Mesenchymal stem cell (in vitro differentiated cells and primary cell): Measurements from ENCODE around the gene FAM124B.

Experiments used
- DNase-seq: peaks from one replicate; pipeline ENCODE4 v3.0.0-alpha.2; 2013
- H2AFZ ChIP-seq: one replicate; pipeline ENCODE4 v1.6.1; 2013; ENCODE audit warnings: low read depth, mild to moderate bottlenecking, control low read depth, inconsistent platforms, low read length, moderate library complexity
- H2AK5ac ChIP-seq: 2 replicates; pipeline ENCODE4 v1.6.1; 2013; ENCODE audit warnings: low read length, moderate library complexity, mild to moderate bottlenecking, inconsistent platforms; ENCODE audit not compliant: severe bottlenecking
- H2BK120ac ChIP-seq: one replicate; pipeline ENCODE4 v1.6.1; 2013; ENCODE audit warnings: low read depth, mild to moderate bottlenecking, inconsistent platforms, low read length, moderate library complexity
- H2BK12ac ChIP-seq, 2 experiments: one replicate each; pipeline ENCODE4 v1.6.1; 2013; ENCODE audit warnings: inconsistent platforms in 2 of 2, low read length in 2 of 2, mild to moderate bottlenecking in 2 of 2, moderate library complexity in 2 of 2, control low read depth in 1 of 2
- H2BK15ac ChIP-seq: one replicate; pipeline ENCODE4 v1.6.1; 2013; ENCODE audit warnings: mild to moderate bottlenecking, low read depth, inconsistent platforms; ENCODE audit not compliant: poor library complexity, severe bottlenecking
- H2BK5ac ChIP-seq: 2 replicates; pipeline ENCODE4 v1.6.1; 2013; ENCODE audit warnings: low read depth, mild to moderate bottlenecking, low read length, control low read depth, inconsistent platforms; ENCODE audit not compliant: poor library complexity, severe bottlenecking
- H3K14ac ChIP-seq, 2 experiments: one replicate each; pipeline ENCODE4 v1.6.1; 2013; ENCODE audit warnings: inconsistent platforms in 2 of 2, low read length in 2 of 2, control low read depth in 1 of 2, mild to moderate bottlenecking in 1 of 2, moderate library complexity in 1 of 2
- H3K18ac ChIP-seq, 2 experiments: one replicate each; pipeline ENCODE4 v1.6.1; 2013; ENCODE audit warnings: inconsistent platforms in 2 of 2, low read length in 2 of 2, control low read depth in 1 of 2, low read depth in 1 of 2, mild to moderate bottlenecking in 1 of 2
- H3K23ac ChIP-seq, 2 experiments: one replicate each; pipeline ENCODE4 v1.6.1; 2013; ENCODE audit warnings: inconsistent platforms in 2 of 2, low read length in 2 of 2, mild to moderate bottlenecking in 2 of 2, moderate library complexity in 2 of 2, control low read depth in 1 of 2
- H3K27ac ChIP-seq: 2 replicates; pipeline ENCODE4 v1.5.1; 2013; ENCODE audit warnings: mild to moderate bottlenecking, moderate library complexity, low read length, control low read depth, inconsistent platforms; ENCODE audit not compliant: poor library complexity, severe bottlenecking
- H3K27me3 ChIP-seq, 2 experiments: 2 replicates each; pipeline versions ENCODE4 v1.6.1 to v1.7.0; 2013; ENCODE audit warnings: low read length in 2 of 2, mild to moderate bottlenecking in 2 of 2, moderate library complexity in 2 of 2, control low read depth in 1 of 2, inconsistent platforms in 1 of 2; ENCODE audit not compliant: control insufficient read depth in 1 of 2, insufficient read depth in 1 of 2
- H3K36me3 ChIP-seq, 2 experiments: 2 replicates each; pipeline versions ENCODE4 v1.6.1 to v1.7.0; 2013; ENCODE audit warnings: low read length in 2 of 2, control low read depth in 1 of 2, inconsistent platforms in 1 of 2, low read depth in 1 of 2, mild to moderate bottlenecking in 1 of 2; ENCODE audit not compliant: insufficient read depth in 2 of 2, control insufficient read depth in 1 of 2
- H3K4ac ChIP-seq, 2 experiments: one replicate each; pipeline ENCODE4 v1.6.1; 2013; ENCODE audit warnings: inconsistent platforms in 2 of 2, low read length in 2 of 2, mild to moderate bottlenecking in 2 of 2, moderate library complexity in 2 of 2, control low read depth in 1 of 2, low read depth in 1 of 2
- H3K4me1 ChIP-seq: 2 replicates; pipeline ENCODE4 v1.6.1; 2013; ENCODE audit warnings: low read depth, low read length, control low read depth; ENCODE audit not compliant: control insufficient read depth, insufficient read depth
- H3K4me2 ChIP-seq: 2 replicates; pipeline ENCODE4 v1.6.1; 2013; ENCODE audit warnings: low read length, mild to moderate bottlenecking, inconsistent platforms; ENCODE audit not compliant: poor library complexity, severe bottlenecking
- H3K4me3 ChIP-seq, 2 experiments: 2 replicates each; pipeline versions ENCODE4 v1.5.1 to v1.7.0; 2013; ENCODE audit warnings: low read length in 2 of 2, mild to moderate bottlenecking in 2 of 2, control low read depth in 1 of 2, low read depth in 1 of 2; ENCODE audit not compliant: insufficient read depth in 1 of 2
- H3K79me1 ChIP-seq: replicated peaks from 2 replicates; pipeline ENCODE4 v1.6.1; 2013; ENCODE audit warnings: mild to moderate bottlenecking, control low read depth, low read length, inconsistent platforms; ENCODE audit not compliant: poor library complexity, severe bottlenecking
- H3K9ac ChIP-seq: 2 replicates; pipeline ENCODE4 v1.7.0; 2013; ENCODE audit warnings: mild to moderate bottlenecking, low read length, moderate library complexity
- H3K9me3 ChIP-seq: 2 replicates; pipeline ENCODE4 v1.7.0; 2013; ENCODE audit warnings: mild to moderate bottlenecking, low read length; ENCODE audit not compliant: control insufficient read depth
- H4K8ac ChIP-seq: one replicate; pipeline ENCODE4 v1.6.1; 2013; ENCODE audit warnings: inconsistent platforms, mild to moderate bottlenecking, low read length, moderate library complexity
- H4K91ac ChIP-seq: one replicate; pipeline ENCODE4 v1.6.1; 2013; ENCODE audit warnings: mild to moderate bottlenecking, low read length, inconsistent platforms
- WGBS: methylation state at CpG from one replicate; pipeline ENCODE4 v1.1.7; 2013; ENCODE audit warnings: mixed read lengths; 5-methylcytosine and 5-hydroxymethylcytosine counted together

The FAM124B gene

DNA sequence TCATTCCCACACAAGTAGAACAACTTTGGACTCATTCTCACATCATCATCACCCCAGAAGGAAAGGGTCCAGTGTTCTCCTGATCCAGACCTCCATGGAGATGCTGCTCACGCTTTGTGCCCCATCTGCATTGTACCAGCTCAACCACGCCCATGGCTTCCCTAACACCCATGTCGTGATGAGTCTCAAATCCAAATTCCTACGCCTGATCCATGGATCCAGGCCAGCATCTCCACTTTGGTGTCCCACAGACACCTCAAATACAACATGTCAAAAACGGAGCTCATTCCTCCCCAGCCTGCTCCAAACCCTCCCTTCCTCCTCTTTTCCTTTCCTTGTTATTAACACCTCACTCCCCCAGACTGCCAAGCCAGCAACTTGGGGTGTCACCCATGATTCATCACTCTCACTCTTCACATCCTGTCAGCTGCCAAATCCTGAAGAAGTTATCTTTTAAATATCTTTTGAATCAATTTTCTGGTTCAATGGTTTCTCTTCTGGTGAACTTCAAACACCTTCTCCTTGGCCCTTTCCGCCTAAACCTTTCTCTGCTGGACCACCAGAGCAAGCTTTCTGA is 30.2 kb upstream of the FAM124B start:
- H3K14ac ChIP-seq: no peak overlapping the region

DNA sequence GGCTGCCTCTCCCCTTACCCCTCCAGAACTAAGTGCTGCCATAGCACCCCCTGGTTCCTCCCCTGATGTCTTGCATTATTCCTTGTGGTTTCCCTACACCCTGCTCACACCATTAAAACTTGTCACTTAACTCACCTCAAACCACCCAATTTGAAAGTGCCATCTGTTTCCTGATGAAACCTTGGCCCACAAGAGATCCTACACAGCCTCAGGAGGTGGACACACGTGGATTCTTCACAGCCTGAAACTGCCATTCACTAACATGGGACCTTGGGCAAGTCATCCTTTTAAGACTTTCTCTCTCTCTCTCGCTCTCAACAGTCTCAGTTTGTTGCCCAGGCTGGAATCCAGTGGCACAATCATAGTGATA is 27.5 kb upstream of the FAM124B start:
- Histone ChIP-seq H4K91ac (no peak overlapping the region), H3K9ac (no peak overlapping the region), H3K14ac (no peak overlapping the region), H3K27me3 (peaks cover 0 to 11% of the 10 kb centered on the region in 2 experiments), H3K36me3 (no peaks in the 10 kb centered on the region), H3K4me1 (no peaks in the 10 kb centered on the region), H2BK12ac (no peak overlapping the region), H3K4me3 (no peak overlapping the region), H3K23ac (no peak overlapping the region), H3K9me3 (no peaks in the 10 kb centered on the region), H2BK5ac (no peak overlapping the region), H2BK15ac (no peak overlapping the region), H3K4me2 (no peak overlapping the region), H2BK120ac (no peak overlapping the region), H2AFZ (no peak overlapping the region), H3K79me1 (no peaks in the 10 kb centered on the region), H3K18ac (no peak overlapping the region), H3K27ac (no peak overlapping the region), H2AK5ac (no peak overlapping the region), H3K4ac (no peak overlapping the region), H4K8ac (no peak overlapping the region)
- WGBS: 30% methylated on average over 2 of the region's 2 CpGs
- DNase-seq: no peak

More for the DNA sequence above, 30.2 kb upstream of the FAM124B start:
- no peak overlapping the region for H3K4me3 ChIP-seq
- no peak overlapping the region for H3K27ac ChIP-seq
- H3K79me1 ChIP-seq: no peaks in the 10 kb centered on the region
- H2BK5ac ChIP-seq: no peak overlapping the region
- no peak for DNase-seq
- WGBS: 84% methylated on average over 5 of the region's 6 CpGs
- no peak overlapping the region for H3K18ac ChIP-seq
- no peak overlapping the region for H3K4ac ChIP-seq
- no peak overlapping the region for H2BK15ac ChIP-seq
- no peak overlapping the region for H4K8ac ChIP-seq
- no peak overlapping the region for H3K4me2 ChIP-seq
- H3K23ac ChIP-seq: no peak overlapping the region
- no peak overlapping the region for H3K9ac ChIP-seq
- H3K4me1 ChIP-seq: no peaks in the 10 kb centered on the region
- H3K9me3 ChIP-seq: no peaks in the 10 kb centered on the region
- H3K36me3 ChIP-seq: no peaks in the 10 kb centered on the region
- H2AFZ ChIP-seq: no peak overlapping the region
- H4K91ac ChIP-seq: no peak overlapping the region
- no peak overlapping the region for H2AK5ac ChIP-seq
- no peak overlapping the region for H2BK12ac ChIP-seq
- no peak overlapping the region for H2BK120ac ChIP-seq
- H3K27me3 ChIP-seq: peaks cover 0 to 13% of the 10 kb centered on the region in 2 experiments

DNA sequence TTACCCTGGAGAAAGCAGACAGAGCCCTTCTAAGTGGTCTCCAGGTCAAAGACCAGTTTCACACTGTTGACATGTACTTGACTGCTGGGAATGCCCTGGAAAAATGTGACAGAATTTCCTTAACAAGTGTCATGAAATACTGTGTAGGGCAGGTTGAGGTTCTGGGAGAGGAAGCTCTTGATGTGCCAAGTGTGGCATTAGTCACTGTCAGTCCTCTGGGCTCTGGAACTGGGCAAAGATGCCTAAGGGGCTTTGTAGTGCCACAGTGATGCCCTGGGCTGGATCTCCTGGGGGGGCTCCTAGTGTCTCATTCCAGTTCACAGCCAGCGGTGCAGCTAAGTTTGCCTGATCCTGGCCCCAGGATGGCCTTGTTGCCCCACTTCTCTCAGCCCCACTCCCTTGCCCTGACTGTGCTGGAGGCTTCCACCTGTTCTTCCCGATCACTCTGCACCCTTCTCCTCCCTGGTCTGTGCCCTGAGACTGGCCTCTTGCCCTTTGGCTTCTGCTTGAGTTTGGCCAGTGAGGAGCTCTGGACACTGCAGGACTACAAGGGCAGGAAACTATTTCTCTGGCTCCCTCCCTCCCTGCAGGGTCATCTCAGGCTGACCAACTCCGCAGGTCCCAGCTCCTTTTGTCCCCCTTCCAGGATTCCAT is 27.0 kb upstream of the FAM124B start:
- no peak overlapping the region for H3K4me3 ChIP-seq
- H3K18ac ChIP-seq: no peak overlapping the region
- H3K4ac ChIP-seq: no peak overlapping the region
- no peak overlapping the region for H2BK15ac ChIP-seq
- H2AFZ ChIP-seq: no peak overlapping the region
- H3K9ac ChIP-seq: no peak overlapping the region
- H4K91ac ChIP-seq: no peak overlapping the region
- H3K27me3 ChIP-seq: peaks cover 0 to 11% of the 10 kb centered on the region in 2 experiments
- H3K36me3 ChIP-seq: no peaks in the 10 kb centered on the region
- H2AK5ac ChIP-seq: no peak overlapping the region
- no peak overlapping the region for H2BK120ac ChIP-seq
- peak overlapping the region in 1 of 2 experiments; percentile 26 for H3K23ac ChIP-seq
- no peak overlapping the region for H2BK12ac ChIP-seq
- 57% methylated on average over 3 of the region's 3 CpGs for WGBS
- no peak overlapping the region for H3K4me2 ChIP-seq
- H3K79me1 ChIP-seq: no peaks in the 10 kb centered on the region
- H3K27ac ChIP-seq: no peak overlapping the region
- H3K4me1 ChIP-seq: no peaks in the 10 kb centered on the region
- DNase-seq: no peak
- no peak overlapping the region for H3K14ac ChIP-seq
- H2BK5ac ChIP-seq: no peak overlapping the region
- H3K9me3 ChIP-seq: no peaks in the 10 kb centered on the region
- no peak overlapping the region for H4K8ac ChIP-seq

DNA sequence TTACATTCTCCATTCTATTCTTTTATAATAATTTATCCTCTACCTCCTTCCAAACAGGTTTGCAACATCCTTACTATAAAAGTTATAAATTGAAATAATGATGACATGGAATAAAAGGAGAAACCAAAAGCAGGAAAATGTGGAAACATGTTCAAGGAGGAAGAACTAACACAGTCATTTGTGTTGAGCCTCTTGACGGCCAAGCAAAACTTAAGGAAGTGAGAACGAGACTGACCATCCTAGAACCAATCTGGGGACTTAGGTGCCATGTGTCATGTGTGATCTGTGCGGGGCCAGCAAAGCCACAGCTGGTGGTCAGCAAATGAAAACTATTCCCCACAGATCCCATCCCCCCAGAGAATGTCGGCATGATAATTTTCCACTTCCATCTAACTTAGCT is 25.6 kb upstream of the FAM124B start:
- Histone ChIP-seq H3K4ac (no peak overlapping the region), H2BK12ac (no peak overlapping the region), H3K14ac (no peak overlapping the region), H3K4me3 (no peak overlapping the region), H2BK120ac (no peak overlapping the region), H3K27ac (no peak overlapping the region), H3K79me1 (no peaks in the 10 kb centered on the region), H3K4me2 (no peak overlapping the region), H3K9ac (no peak overlapping the region), H4K8ac (no peak overlapping the region), H3K36me3 (no peaks in the 10 kb centered on the region), H3K4me1 (no peaks in the 10 kb centered on the region), H3K23ac (no peak overlapping the region), H2AK5ac (no peak overlapping the region), H3K18ac (no peak overlapping the region), H4K91ac (no peak overlapping the region), H2BK5ac (no peak overlapping the region), H3K27me3 (peaks cover 0 to 11% of the 10 kb centered on the region in 2 experiments), H2AFZ (no peak overlapping the region), H2BK15ac (no peak overlapping the region), H3K9me3 (no peaks in the 10 kb centered on the region)
- DNase-seq: no peak
- WGBS: 91% methylated on average over 3 of the region's 4 CpGs
